ENCODE results near the gene MAP10.

The MAP10 gene

GRCh38 chr1:232818040-232818439 lies 12.8 kb downstream of the MAP10 start:
- Histone ChIP-seq H3K4me3 (ENCODE audit: low read length) (no peak overlapping the region), H3K79me2 (ENCODE audit: low read length) (no peaks in the 10 kb centered on the region), H3K4me1 (ENCODE audit: low read length) (peaks cover 20% of the 10 kb centered on the region), H3K27ac (ENCODE audit: low read length) (no peak overlapping the region), H3K9me3 (ENCODE audit: insufficient read depth, low read length) (no peaks in the 10 kb centered on the region), H3K36me3 (replicated peaks; ENCODE audit: low read depth, low read length) (no peaks in the 10 kb centered on the region), H2AFZ (ENCODE audit: low read depth, low read length) (no peak overlapping the region), H3K9ac (ENCODE audit: low read length) (no peak overlapping the region), H3K4me2 (ENCODE audit: low read length) (no peak overlapping the region), H4K20me1 (ENCODE audit: insufficient read depth, low read length) (no peaks in the 10 kb centered on the region), H3K27me3 (ENCODE audit: low read depth, low read length) (no peaks in the 10 kb centered on the region)
- no peak for TF ChIP-seq EZH2phosphoT487 (IDR thresholded peaks at IDR 0.05; ENCODE audit: low read depth)
- TF ChIP-seq CTCF (IDR thresholded peaks at IDR 0.05; ENCODE audit: low read depth, low read length), result no peak

GRCh38 chr1:232820431-232820830 lies 15.2 kb downstream of the MAP10 start:
- H3K4me2 ChIP-seq (ENCODE audit: low read length), result no peak overlapping the region
- H3K27me3 ChIP-seq (ENCODE audit: low read depth, low read length), result no peaks in the 10 kb centered on the region
- TF ChIP-seq CTCF (IDR thresholded peaks at IDR 0.05; ENCODE audit: low read depth, low read length), result no peak

GRCh38 chr1:232822530-232822929 lies 17.3 kb downstream of the MAP10 start:
- Histone ChIP-seq H3K27me3 (ENCODE audit: low read depth, low read length) (no peaks in the 10 kb centered on the region), H3K79me2 (ENCODE audit: low read length) (no peaks in the 10 kb centered on the region), H2AFZ (ENCODE audit: low read depth, low read length) (no peak overlapping the region), H3K4me2 (ENCODE audit: low read length) (no peak overlapping the region), H3K27ac (ENCODE audit: low read length) (no peak overlapping the region), H3K9ac (ENCODE audit: low read length) (no peak overlapping the region), H3K4me3 (ENCODE audit: low read length) (no peak overlapping the region), H3K9me3 (ENCODE audit: insufficient read depth, low read length) (no peaks in the 10 kb centered on the region), H4K20me1 (ENCODE audit: insufficient read depth, low read length) (no peaks in the 10 kb centered on the region), H3K4me1 (ENCODE audit: low read length) (peaks cover 3% of the 10 kb centered on the region; the same call in 1 of the 2 replicates), H3K36me3 (replicated peaks; ENCODE audit: low read depth, low read length) (no peaks in the 10 kb centered on the region)
- TF ChIP-seq CTCF (IDR thresholded peaks at IDR 0.05; ENCODE audit: low read depth, low read length) (no peak), EZH2phosphoT487 (IDR thresholded peaks at IDR 0.05; ENCODE audit: low read depth) (no peak)

More at GRCh38 chr1:232820431-232820830, 15.2 kb downstream of the MAP10 start:
- Histone ChIP-seq H3K27ac (ENCODE audit: low read length) (no peak overlapping the region), H3K36me3 (replicated peaks; ENCODE audit: low read depth, low read length) (no peaks in the 10 kb centered on the region), H4K20me1 (ENCODE audit: insufficient read depth, low read length) (no peaks in the 10 kb centered on the region), H3K4me1 (ENCODE audit: low read length) (peaks cover 3% of the 10 kb centered on the region; the same call in 1 of the 2 replicates), H3K4me3 (ENCODE audit: low read length) (no peak overlapping the region), H3K79me2 (ENCODE audit: low read length) (no peaks in the 10 kb centered on the region), H3K9ac (ENCODE audit: low read length) (no peak overlapping the region), H3K9me3 (ENCODE audit: insufficient read depth, low read length) (no peaks in the 10 kb centered on the region), H2AFZ (ENCODE audit: low read depth, low read length) (no peak overlapping the region)

GRCh38 chr1:232826318-232826717 lies 21.1 kb downstream of the MAP10 start:
- no peak overlapping the region for H3K4me3 ChIP-seq (ENCODE audit: low read length)
- no peaks in the 10 kb centered on the region for H3K9me3 ChIP-seq (ENCODE audit: insufficient read depth, low read length)
- no peaks in the 10 kb centered on the region for H3K4me1 ChIP-seq (ENCODE audit: low read length)
- H2AFZ ChIP-seq (ENCODE audit: low read depth, low read length), result no peak overlapping the region
- H3K79me2 ChIP-seq (ENCODE audit: low read length), result no peaks in the 10 kb centered on the region
- no peaks in the 10 kb centered on the region; the same call in 1 of the 2 replicates for H3K27me3 ChIP-seq (ENCODE audit: low read depth, low read length)
- H3K36me3 ChIP-seq (replicated peaks; ENCODE audit: low read depth, low read length), result no peaks in the 10 kb centered on the region
- no peak overlapping the region for H3K4me2 ChIP-seq (ENCODE audit: low read length)
- H4K20me1 ChIP-seq (ENCODE audit: insufficient read depth, low read length), result no peaks in the 10 kb centered on the region
- H3K9ac ChIP-seq (ENCODE audit: low read length), result no peak overlapping the region
- no peak overlapping the region for H3K27ac ChIP-seq (ENCODE audit: low read length)
- no peak for TF ChIP-seq EZH2phosphoT487 (IDR thresholded peaks at IDR 0.05; ENCODE audit: low read depth)
- TF ChIP-seq CTCF (IDR thresholded peaks at IDR 0.05; ENCODE audit: low read depth, low read length), result no peak
